CD4-positive, alpha-beta memory T cell (primary cell): Measurements from ENCODE around the gene AUNIP. TPM values are rescaled to one million over a fixed set of nuclear protein-coding genes. Genes with fewer than 3 reads are reported as not detected.

Experiments used
- CTCF ChIA-PET: fragments of 350-600 bp; sonication (Branson Sonifier 250); formaldehyde crosslinking; loops from one replicate; lab custom pipeline; 2021; ENCODE audit warnings: inconsistent platforms; ENCODE audit not compliant: partially characterized antibody; lab: Charles Lee
- POLR2A ChIA-PET: fragments of 350-600 bp; sonication (Branson Sonifier 250); formaldehyde crosslinking; loops from one replicate; lab custom pipeline; 2021; ENCODE audit not compliant: partially characterized antibody; lab: Charles Lee
- DNase-seq, 5 donors: peaks; one replicate each; pipeline versions ENCODE4 v3.0.0 to v3.0.0-alpha.2; 2020 to 2022; ENCODE audit warnings: mixed read lengths in 1 of 5
- H3K27ac ChIP-seq: one replicate; pipeline ENCODE4 v1.7.0; 2013; ENCODE audit warnings: low read depth, low read length
- H3K27me3 ChIP-seq: 2 replicates; pipeline ENCODE4 v1.7.0; 2013; ENCODE audit warnings: mild to moderate bottlenecking, low read length, moderate library complexity; ENCODE audit not compliant: insufficient read depth
- H3K36me3 ChIP-seq: 2 replicates; pipeline ENCODE4 v1.7.0; 2013; ENCODE audit warnings: mild to moderate bottlenecking, low read length, moderate library complexity; ENCODE audit not compliant: insufficient read depth
- H3K4me1 ChIP-seq: 2 replicates; pipeline ENCODE4 v1.7.0; 2013; ENCODE audit warnings: mild to moderate bottlenecking, low read length, moderate library complexity; ENCODE audit not compliant: insufficient read depth
- H3K4me3 ChIP-seq, 2 donors: one replicate each; pipeline ENCODE4 v1.7.0; 2013; ENCODE audit warnings: low read length in 2 of 2, mild to moderate bottlenecking in 1 of 2
- H3K9me3 ChIP-seq, 2 donors: one replicate each; pipeline ENCODE4 v1.7.0; 2013; ENCODE audit warnings: low read length in 2 of 2, control low read depth in 1 of 2; ENCODE audit not compliant: control insufficient read depth in 1 of 2
- H3K27ac Mint-ChIP-seq, 7 donors: one replicate each; pipeline ENCODE4 v1.8.0; 2020 to 2021; ENCODE audit warnings: mixed read lengths in 7 of 7, mild to moderate bottlenecking in 6 of 7, inconsistent platforms in 3 of 7, moderate library complexity in 3 of 7
- H3K27me3 Mint-ChIP-seq, 2 donors: one replicate each; pipeline ENCODE4 v1.8.0; 2020 to 2021; ENCODE audit warnings: mixed read lengths in 2 of 2
- H3K36me3 Mint-ChIP-seq, 2 donors: one replicate each; pipeline ENCODE4 v1.8.0; 2020 to 2021; ENCODE audit warnings: mixed read lengths in 2 of 2, inconsistent platforms in 1 of 2, mild to moderate bottlenecking in 1 of 2
- H3K4me1 Mint-ChIP-seq, 4 donors: one replicate each; pipeline ENCODE4 v1.8.0; 2020 to 2021; ENCODE audit warnings: mixed read lengths in 4 of 4, mild to moderate bottlenecking in 1 of 4
- H3K4me3 Mint-ChIP-seq, 8 donors: one replicate each; pipeline ENCODE4 v1.8.0; 2020 to 2021; ENCODE audit warnings: mixed read lengths in 8 of 8, mild to moderate bottlenecking in 7 of 8, moderate library complexity in 6 of 8, inconsistent platforms in 3 of 8
- H3K9me3 Mint-ChIP-seq, 8 donors: one replicate each; pipeline ENCODE4 v1.8.0; 2020 to 2021; ENCODE audit warnings: mixed read lengths in 8 of 8, mild to moderate bottlenecking in 5 of 8, inconsistent platforms in 3 of 8, moderate library complexity in 1 of 8
- intact Hi-C: fragments of 100-400 bp; cut with micrococcal nuclease; formaldehyde crosslinking; loops from one replicate; pipeline ENCODE4 v1.15.1; 2023
- microRNA-seq: library from miRNA; unstranded; fragments of <30 nt; microRNA quantifications from one replicate; pipeline ENCODE4 v1.2.0, GENCODE V29; 2021; ENCODE audit warnings: borderline replicate concordance, borderline number of aligned reads, borderline microRNAs expressed, mixed read lengths
- polyA plus RNA-seq, 2 donors: library from polyadenylated mRNA; unstranded; fragments of 300-500 nt; fragmentation: Illumina TruSeq; gene quantifications; one replicate each; pipeline ENCODE4 v1.2.3, GENCODE V29; 2021
- total RNA-seq, 2 experiments: library from RNA; stranded (reverse); gene quantifications; one replicate each; pipeline ENCODE4 v1.2.3, GENCODE V29; 2021

Gene AUNIP
- total and polyA plus RNA-seq, 4 experiments from 2014 or later = not detected

DNA sequence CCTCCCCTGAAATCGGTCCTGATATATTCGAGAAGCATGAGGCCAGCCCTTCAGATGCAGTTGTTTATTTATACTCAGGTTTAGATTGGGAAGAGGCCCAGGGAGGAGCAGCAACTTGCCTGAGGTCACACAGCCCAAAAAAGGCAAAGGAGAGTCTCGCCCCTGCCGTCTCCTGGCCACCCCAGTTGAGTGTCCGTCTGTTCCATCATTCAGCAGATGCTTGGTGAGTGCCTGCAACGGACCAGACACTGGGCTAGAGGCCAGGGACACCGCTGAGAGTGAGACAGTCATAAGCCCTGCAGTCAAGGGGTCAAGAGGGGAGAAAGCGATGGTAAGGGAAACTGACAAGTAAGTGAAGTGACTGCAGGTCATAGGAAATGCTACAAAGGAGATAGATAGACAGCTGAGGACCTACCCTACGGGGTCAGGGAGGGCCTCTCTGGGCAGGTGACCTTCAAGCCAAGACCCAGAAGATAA is 74.6 kb downstream of the AUNIP start:
- Histone ChIP-seq H3K27ac (no peak overlapping the region), H3K36me3 (no peaks in the 10 kb centered on the region), H3K27me3 (no peaks in the 10 kb centered on the region), H3K4me1 (no peaks in the 10 kb centered on the region), H3K9me3 (no peaks in the 10 kb centered on the region), H3K4me3 (no peak overlapping the region)
- no peak for DNase-seq
- Mint-ChIP-seq H3K27me3 (no peaks in the 10 kb centered on the region), H3K27ac (peak overlapping the region in 4 of 7 donors; percentile 25 to 62 (median 49)), H3K4me1 (peaks cover 0 to 4% (median 0%) of the 10 kb centered on the region in 4 donors), H3K4me3 (no peak overlapping the region), H3K36me3 (peaks cover 23 to 39% of the 10 kb centered on the region in 2 donors), H3K9me3 (no peaks in the 10 kb centered on the region)
- POLR2A ChIA-PET = interaction anchor here (4.2 kb wide), 1 partner anchor 9 kb away, joined by 22 read pairs; no protein-coding TSS in a partner anchor
- intact Hi-C loops = no loop called here
- CTCF ChIA-PET = no interaction called here

Small RNA genes lying within 50 kb of the gene (microRNA-seq; reads per million reads assigned to microRNA genes)
- not detected for gene MIR3917

Other genes with a start within 250 kb of the AUNIP start
- gene MAN1C1, start 242.7 kb downstream of the AUNIP start, total RNA-seq = 10 to 100 TPM; 42.6 to 45.1 TPM
- gene MAN1C1, start 242.7 kb downstream of the AUNIP start, polyA plus RNA-seq = 10 to 100 TPM in 1 of 2 donors, 1 to 10 TPM in 1; 3.6 to 10.4 TPM
- gene SELENON, start 59.3 kb downstream of the AUNIP start, total RNA-seq = 10 to 100 TPM; 24.8 to 26.2 TPM
- 1 to 10 TPM in 1 of 2 donors, under 1 TPM in 1; 0.65 to 6.5 TPM for gene SELENON, start 59.3 kb downstream of the AUNIP start, polyA plus RNA-seq
- 10 to 100 TPM; 53.3 to 57.2 TPM for gene MTFR1L, start 39.5 kb downstream of the AUNIP start, total RNA-seq
- 10 to 100 TPM; 27.5 to 58.4 TPM for gene MTFR1L, start 39.5 kb downstream of the AUNIP start, polyA plus RNA-seq
- 1 to 10 TPM; 2.1 to 2.6 TPM for gene PAQR7, start 16.3 kb upstream of the AUNIP start, total RNA-seq
- under 1 TPM in 1 of 2 donors, not detected in 1; 0.29 TPM for gene PAQR7, start 16.3 kb upstream of the AUNIP start, polyA plus RNA-seq
- 10 to 100 TPM; 34.5 to 37.1 TPM for gene STMN1, start 47.0 kb upstream of the AUNIP start, total RNA-seq
- gene STMN1, start 47.0 kb upstream of the AUNIP start, polyA plus RNA-seq = 10 to 100 TPM; 53.7 to 85.2 TPM
- 10 to 100 TPM; 18.3 to 20.0 TPM for gene PAFAH2, start 138.6 kb upstream of the AUNIP start, total RNA-seq
- 10 to 100 TPM; 10.1 to 12.3 TPM for gene PAFAH2, start 138.6 kb upstream of the AUNIP start, polyA plus RNA-seq
- under 1 TPM; 0.12 to 0.19 TPM for gene EXTL1, start 162.3 kb upstream of the AUNIP start, total RNA-seq
- not detected for gene EXTL1, start 162.3 kb upstream of the AUNIP start, polyA plus RNA-seq
- not detected for gene SLC30A2, start 186.7 kb upstream of the AUNIP start, total RNA-seq
- gene SLC30A2, start 186.7 kb upstream of the AUNIP start, polyA plus RNA-seq = not detected
- gene TRIM63, start 208.2 kb upstream of the AUNIP start, total RNA-seq = not detected
- not detected for gene TRIM63, start 208.2 kb upstream of the AUNIP start, polyA plus RNA-seq